ENCODE measurements around the gene ZHX3.

ZHX3 gene

DNA sequence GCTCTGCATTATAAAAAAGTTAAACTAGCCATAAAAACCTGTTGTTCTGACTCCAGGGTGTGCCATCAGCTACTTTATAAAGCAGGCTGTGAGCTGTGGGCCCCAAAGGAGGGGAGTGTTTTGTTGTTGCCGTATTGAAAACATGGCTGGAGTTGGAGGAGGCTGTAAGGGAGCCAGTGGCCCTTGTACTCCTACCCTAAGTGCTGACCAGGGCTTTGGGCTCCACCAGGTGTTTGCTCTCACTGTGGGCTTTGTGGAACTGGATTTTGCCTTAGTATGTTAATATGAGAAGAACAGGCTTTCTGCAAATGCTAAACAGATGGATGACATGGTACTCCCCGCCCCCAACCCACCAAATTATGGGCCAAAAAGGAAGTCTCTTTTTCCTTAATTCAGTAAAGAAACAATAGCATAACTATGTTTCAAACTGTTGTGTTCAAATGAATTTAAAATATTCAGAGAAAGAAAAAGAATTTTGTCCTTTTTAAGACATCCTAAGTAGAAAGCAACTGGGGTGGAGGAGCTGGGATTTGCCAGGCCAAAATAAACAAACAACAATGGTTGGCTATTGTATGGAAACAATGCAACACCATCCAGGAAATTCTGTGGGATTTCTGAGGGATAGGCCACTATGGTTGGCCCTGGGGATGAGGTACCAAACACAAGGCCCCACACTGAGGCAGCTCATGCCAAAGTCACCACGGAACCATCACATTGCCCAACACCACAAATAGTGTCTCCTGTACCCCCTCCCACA, 116.9 kb downstream of the ZHX3 start:
- no peak overlapping the region for H3K27ac ChIP-seq (ENCODE audit: insufficient read depth, low read length, poor library complexity, severe bottlenecking)
- no peaks in the 10 kb centered on the region for H3K4me1 ChIP-seq (ENCODE audit: control insufficient read depth, insufficient read depth, low read length, poor library complexity, severe bottlenecking)
- no peaks in the 10 kb centered on the region for H3K27me3 ChIP-seq (replicated peaks; ENCODE audit: control insufficient read depth, insufficient read depth, low read length, poor library complexity, severe bottlenecking)
- H3K4me3 ChIP-seq (ENCODE audit: insufficient read depth, low read depth, low read length, poor library complexity, severe bottlenecking) = no peak overlapping the region
- H3K9me3 ChIP-seq (ENCODE audit: control insufficient read depth, low read length) = peaks cover 4% of the 10 kb centered on the region
- H3K36me3 ChIP-seq (ENCODE audit: control insufficient read depth, insufficient read depth, low read length) = no peaks in the 10 kb centered on the region
- no peak for DNase-seq

DNA sequence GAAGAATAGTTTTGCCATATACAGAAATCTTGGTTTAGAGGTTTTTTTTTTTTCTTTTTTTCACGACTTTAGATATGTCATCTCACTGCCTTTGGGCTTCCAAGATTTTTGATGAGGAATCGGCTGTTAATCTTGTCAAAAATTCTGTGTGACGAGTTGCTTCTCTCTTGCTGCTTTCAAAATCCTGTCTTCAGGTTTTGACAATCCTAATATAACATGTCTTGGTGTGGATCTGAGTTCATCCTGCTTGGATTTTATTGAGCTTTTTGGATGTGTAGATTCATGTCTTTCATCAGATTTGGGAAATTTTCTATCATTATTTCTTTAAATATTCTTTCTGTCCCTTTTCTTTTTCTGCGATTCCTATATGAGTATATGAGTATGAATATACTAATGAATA, 119.1 kb downstream of the ZHX3 start:
- Histone ChIP-seq H3K9me3 (ENCODE audit: control insufficient read depth, low read length) (peaks cover 4% of the 10 kb centered on the region), H3K27me3 (replicated peaks; ENCODE audit: control insufficient read depth, insufficient read depth, low read length, poor library complexity, severe bottlenecking) (no peaks in the 10 kb centered on the region), H3K4me1 (ENCODE audit: control insufficient read depth, insufficient read depth, low read length, poor library complexity, severe bottlenecking) (no peaks in the 10 kb centered on the region), H3K36me3 (ENCODE audit: control insufficient read depth, insufficient read depth, low read length) (no peaks in the 10 kb centered on the region), H3K27ac (ENCODE audit: insufficient read depth, low read length, poor library complexity, severe bottlenecking) (no peak overlapping the region), H3K4me3 (ENCODE audit: insufficient read depth, low read depth, low read length, poor library complexity, severe bottlenecking) (no peak overlapping the region)
- no peak for DNase-seq

DNA sequence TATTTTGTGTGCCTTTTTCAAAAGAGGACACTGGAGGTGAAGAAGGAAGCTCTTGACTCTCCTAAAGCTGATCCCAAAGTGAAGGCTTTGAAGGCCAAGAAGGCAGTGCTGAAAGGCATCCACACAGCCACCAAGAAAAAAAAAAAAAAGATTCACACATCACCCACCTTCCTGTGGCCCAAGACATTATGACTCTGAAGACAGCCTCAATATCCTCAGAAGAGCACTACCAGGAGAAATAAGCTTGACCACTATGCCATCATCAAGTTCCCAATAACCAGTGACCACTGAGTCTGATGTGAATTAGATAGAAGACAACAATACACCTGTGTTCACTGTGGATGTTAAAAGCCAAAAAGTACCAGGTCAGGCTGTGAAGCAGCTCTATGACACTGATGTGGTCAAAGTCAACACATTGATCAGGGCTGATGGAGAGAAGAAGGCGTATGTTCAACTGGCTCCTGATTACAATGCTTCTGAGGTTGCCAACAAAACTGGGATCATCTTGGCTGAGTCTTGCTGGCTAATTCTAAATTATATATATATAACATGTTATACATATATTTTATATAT, 120.8 kb downstream of the ZHX3 start:
- Histone ChIP-seq H3K9me3 (ENCODE audit: control insufficient read depth, low read length) (peaks cover 4% of the 10 kb centered on the region), H3K36me3 (ENCODE audit: control insufficient read depth, insufficient read depth, low read length) (no peaks in the 10 kb centered on the region), H3K27me3 (replicated peaks; ENCODE audit: control insufficient read depth, insufficient read depth, low read length, poor library complexity, severe bottlenecking) (no peaks in the 10 kb centered on the region), H3K4me1 (ENCODE audit: control insufficient read depth, insufficient read depth, low read length, poor library complexity, severe bottlenecking) (no peaks in the 10 kb centered on the region), H3K4me3 (ENCODE audit: insufficient read depth, low read depth, low read length, poor library complexity, severe bottlenecking) (no peak overlapping the region), H3K27ac (ENCODE audit: insufficient read depth, low read length, poor library complexity, severe bottlenecking) (no peak overlapping the region)
- DNase-seq = no peak

DNA sequence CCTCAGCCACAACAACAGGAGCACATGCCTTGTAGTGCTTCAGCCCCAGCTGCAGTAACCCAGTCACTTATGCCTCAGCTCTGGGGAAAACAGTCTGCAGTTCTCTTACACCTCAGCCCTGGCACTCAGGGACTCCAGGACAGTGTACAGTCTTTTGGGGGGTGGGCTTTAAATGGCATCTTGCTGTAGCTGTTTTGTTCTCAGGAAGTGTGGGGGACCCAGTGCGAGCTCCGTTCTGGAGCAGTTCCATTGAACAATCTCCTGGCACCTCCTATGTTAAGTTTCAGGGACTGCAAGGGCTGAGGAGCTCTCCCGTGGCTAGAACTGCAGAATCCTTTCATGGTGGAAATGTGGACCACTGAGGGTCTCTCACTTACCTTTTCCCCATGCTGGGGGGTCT, 125.0 kb downstream of the ZHX3 start:
- Histone ChIP-seq H3K9me3 (ENCODE audit: control insufficient read depth, low read length) (no peaks in the 10 kb centered on the region), H3K27ac (ENCODE audit: insufficient read depth, low read length, poor library complexity, severe bottlenecking) (no peak overlapping the region), H3K27me3 (replicated peaks; ENCODE audit: control insufficient read depth, insufficient read depth, low read length, poor library complexity, severe bottlenecking) (no peaks in the 10 kb centered on the region), H3K4me3 (ENCODE audit: insufficient read depth, low read depth, low read length, poor library complexity, severe bottlenecking) (no peak overlapping the region), H3K4me1 (ENCODE audit: control insufficient read depth, insufficient read depth, low read length, poor library complexity, severe bottlenecking) (no peaks in the 10 kb centered on the region), H3K36me3 (ENCODE audit: control insufficient read depth, insufficient read depth, low read length) (no peaks in the 10 kb centered on the region)
- no peak for DNase-seq

DNA sequence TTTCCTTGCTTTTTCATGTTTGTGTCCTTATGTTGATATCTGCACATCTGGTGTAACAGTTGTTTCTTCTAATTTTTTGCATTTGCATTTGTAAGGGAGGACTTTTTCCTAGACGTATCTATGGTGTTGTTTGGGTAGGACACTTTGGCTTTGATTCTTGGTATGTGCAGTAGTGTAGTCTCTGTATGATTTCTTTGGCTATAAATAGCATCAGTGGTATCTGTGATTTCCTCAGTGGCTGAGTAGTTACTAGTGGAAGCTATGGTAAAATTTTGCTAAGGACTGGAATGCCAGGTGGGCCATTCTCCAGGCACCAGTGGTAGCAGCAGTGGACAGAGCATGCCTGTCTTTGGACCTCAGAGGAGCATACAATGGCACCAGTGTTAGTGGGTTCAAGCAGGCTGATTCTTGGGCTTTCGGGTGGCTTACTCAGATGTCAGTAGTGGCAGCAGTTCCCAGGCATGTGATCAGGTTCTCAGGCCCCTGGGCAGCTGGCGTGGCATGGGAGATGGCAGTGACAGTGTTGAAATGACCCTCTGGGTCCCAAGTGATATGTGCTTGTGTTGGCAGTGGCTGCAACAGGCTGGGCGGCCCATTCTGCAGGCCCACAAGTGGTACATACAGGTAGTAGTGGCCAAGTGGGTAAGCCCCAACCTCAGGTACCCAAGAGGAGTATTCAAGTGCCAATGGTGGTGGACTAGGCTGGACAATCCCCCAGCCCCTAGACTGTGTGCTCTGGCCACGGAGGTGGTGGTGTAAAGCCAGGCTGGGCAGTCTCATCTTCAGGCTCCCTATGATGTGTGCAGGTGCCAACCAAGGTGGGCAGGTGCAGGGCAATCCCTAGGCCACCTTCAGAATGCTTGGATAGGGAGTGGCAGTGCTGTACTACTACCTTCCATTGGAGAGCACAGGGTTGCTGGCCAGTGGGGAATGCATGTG, 125.7 kb downstream of the ZHX3 start:
- no peaks in the 10 kb centered on the region for H3K36me3 ChIP-seq (ENCODE audit: control insufficient read depth, insufficient read depth, low read length)
- H3K27me3 ChIP-seq (replicated peaks; ENCODE audit: control insufficient read depth, insufficient read depth, low read length, poor library complexity, severe bottlenecking) = no peaks in the 10 kb centered on the region
- no peak for DNase-seq
- H3K4me3 ChIP-seq (ENCODE audit: insufficient read depth, low read depth, low read length, poor library complexity, severe bottlenecking) = no peak overlapping the region
- H3K4me1 ChIP-seq (ENCODE audit: control insufficient read depth, insufficient read depth, low read length, poor library complexity, severe bottlenecking) = no peaks in the 10 kb centered on the region
- no peaks in the 10 kb centered on the region for H3K9me3 ChIP-seq (ENCODE audit: control insufficient read depth, low read length)
- H3K27ac ChIP-seq (ENCODE audit: insufficient read depth, low read length, poor library complexity, severe bottlenecking) = no peak overlapping the region

DNA sequence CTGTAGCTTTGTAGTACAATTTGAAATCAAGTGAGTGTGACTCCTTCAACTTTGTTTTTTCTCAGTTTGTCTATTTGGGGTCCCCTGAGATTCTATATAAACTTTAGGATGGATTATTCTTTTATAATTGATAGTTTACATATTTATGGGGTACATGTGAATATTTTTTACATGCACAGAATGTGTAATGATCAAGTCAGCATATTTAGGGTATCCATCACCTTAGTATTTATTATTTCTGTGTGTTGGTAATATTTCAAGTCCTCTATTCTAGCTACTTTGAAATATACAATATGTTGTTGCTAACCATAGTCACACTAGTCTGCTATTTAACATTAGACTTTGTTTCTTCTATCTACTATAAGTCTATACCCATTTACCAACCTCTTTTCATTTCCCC, 129.9 kb downstream of the ZHX3 start:
- Histone ChIP-seq H3K4me3 (ENCODE audit: insufficient read depth, low read depth, low read length, poor library complexity, severe bottlenecking) (no peak overlapping the region), H3K27ac (ENCODE audit: insufficient read depth, low read length, poor library complexity, severe bottlenecking) (no peak overlapping the region), H3K36me3 (ENCODE audit: control insufficient read depth, insufficient read depth, low read length) (no peaks in the 10 kb centered on the region), H3K27me3 (replicated peaks; ENCODE audit: control insufficient read depth, insufficient read depth, low read length, poor library complexity, severe bottlenecking) (no peaks in the 10 kb centered on the region), H3K4me1 (ENCODE audit: control insufficient read depth, insufficient read depth, low read length, poor library complexity, severe bottlenecking) (no peaks in the 10 kb centered on the region), H3K9me3 (ENCODE audit: control insufficient read depth, low read length) (no peaks in the 10 kb centered on the region)
- no peak for DNase-seq

DNA sequence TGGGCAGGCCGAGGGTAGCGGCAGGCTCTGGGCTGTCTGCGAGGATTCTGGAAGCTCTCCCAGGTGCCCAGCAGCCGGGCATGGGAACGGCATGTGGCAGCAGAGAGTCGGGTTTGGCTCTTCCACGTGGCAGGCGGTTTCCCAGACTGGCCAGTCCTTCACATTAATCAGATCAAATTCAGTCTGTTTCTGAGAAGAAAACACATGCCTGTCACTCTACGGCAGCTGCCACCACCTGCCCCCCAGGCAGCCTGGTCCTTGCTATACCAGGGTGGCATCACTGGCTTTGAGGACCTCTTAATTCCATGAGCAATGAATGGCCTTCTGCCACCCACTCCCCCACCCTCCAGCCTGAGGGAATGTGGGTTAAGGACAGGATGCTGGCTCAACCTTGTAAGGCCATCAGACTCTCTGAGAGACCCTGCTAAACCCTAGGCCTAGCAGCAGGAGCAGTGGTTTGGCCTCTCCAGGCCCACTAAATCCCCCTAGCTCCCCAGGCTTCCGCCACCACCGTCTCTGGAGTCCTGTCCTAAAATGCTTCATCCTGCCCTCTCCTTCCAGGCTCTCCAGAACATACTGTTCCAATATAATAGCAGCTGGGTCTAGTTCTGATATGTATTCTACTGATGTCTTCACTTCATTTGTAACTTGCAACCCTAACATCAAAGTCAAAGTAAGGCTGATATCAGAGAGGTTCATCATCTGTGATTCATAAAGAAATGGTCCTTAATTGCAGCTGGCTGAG, 132.3 kb downstream of the ZHX3 start:
- Histone ChIP-seq H3K4me1 (ENCODE audit: control insufficient read depth, insufficient read depth, low read length, poor library complexity, severe bottlenecking) (no peaks in the 10 kb centered on the region), H3K27me3 (replicated peaks; ENCODE audit: control insufficient read depth, insufficient read depth, low read length, poor library complexity, severe bottlenecking) (no peaks in the 10 kb centered on the region), H3K27ac (ENCODE audit: insufficient read depth, low read length, poor library complexity, severe bottlenecking) (no peak overlapping the region), H3K4me3 (ENCODE audit: insufficient read depth, low read depth, low read length, poor library complexity, severe bottlenecking) (no peak overlapping the region), H3K9me3 (ENCODE audit: control insufficient read depth, low read length) (no peaks in the 10 kb centered on the region), H3K36me3 (ENCODE audit: control insufficient read depth, insufficient read depth, low read length) (no peaks in the 10 kb centered on the region)
- DNase-seq = no peak

DNA sequence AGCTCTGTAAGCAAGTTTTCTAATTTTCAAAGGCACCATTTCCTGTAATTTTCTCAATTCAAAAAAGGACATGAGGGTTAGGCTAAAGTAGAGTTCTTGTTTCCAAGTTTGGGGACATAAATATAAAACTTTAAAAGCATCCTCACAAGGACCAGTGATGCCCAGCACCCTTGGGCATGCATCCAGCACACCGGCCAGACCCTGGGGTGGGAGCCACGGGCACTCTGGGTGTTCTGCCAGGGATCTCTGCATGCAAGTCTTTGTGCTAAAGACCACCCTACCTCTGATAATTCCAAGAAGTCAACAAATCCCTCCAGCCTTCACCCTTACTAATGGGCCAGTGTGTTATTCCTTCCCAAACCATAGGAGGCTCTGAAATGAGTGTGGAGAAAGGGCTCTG, 133.7 kb downstream of the ZHX3 start:
- no peaks in the 10 kb centered on the region for H3K27me3 ChIP-seq (replicated peaks; ENCODE audit: control insufficient read depth, insufficient read depth, low read length, poor library complexity, severe bottlenecking)
- no peaks in the 10 kb centered on the region for H3K36me3 ChIP-seq (ENCODE audit: control insufficient read depth, insufficient read depth, low read length)
- no peaks in the 10 kb centered on the region for H3K4me1 ChIP-seq (ENCODE audit: control insufficient read depth, insufficient read depth, low read length, poor library complexity, severe bottlenecking)
- H3K4me3 ChIP-seq (ENCODE audit: insufficient read depth, low read depth, low read length, poor library complexity, severe bottlenecking) = no peak overlapping the region
- no peak overlapping the region for H3K27ac ChIP-seq (ENCODE audit: insufficient read depth, low read length, poor library complexity, severe bottlenecking)
- H3K9me3 ChIP-seq (ENCODE audit: control insufficient read depth, low read length) = no peaks in the 10 kb centered on the region
- DNase-seq = no peak

DNA sequence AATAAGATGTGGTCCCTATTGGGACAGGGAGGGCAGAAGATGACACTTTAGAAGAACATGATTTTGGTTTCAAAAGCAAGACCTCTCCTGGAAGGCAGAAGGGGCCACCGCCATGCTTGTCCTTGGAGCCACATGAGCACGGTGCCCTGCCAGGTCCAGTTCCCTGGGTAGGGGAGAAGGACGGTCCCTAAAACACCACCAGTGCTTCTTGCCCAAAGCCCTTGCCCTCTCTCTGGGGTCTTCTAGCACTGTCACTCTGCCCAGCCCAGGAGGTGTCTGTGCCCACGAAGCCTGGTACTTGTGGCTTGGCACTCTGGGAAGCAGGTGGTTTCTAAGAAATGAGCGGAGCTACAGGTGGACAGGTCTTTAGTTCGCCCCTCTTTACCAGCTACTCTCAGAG, 134.1 kb downstream of the ZHX3 start:
- Histone ChIP-seq H3K9me3 (ENCODE audit: control insufficient read depth, low read length) (no peaks in the 10 kb centered on the region), H3K4me1 (ENCODE audit: control insufficient read depth, insufficient read depth, low read length, poor library complexity, severe bottlenecking) (no peaks in the 10 kb centered on the region), H3K27me3 (replicated peaks; ENCODE audit: control insufficient read depth, insufficient read depth, low read length, poor library complexity, severe bottlenecking) (no peaks in the 10 kb centered on the region), H3K36me3 (ENCODE audit: control insufficient read depth, insufficient read depth, low read length) (no peaks in the 10 kb centered on the region), H3K27ac (ENCODE audit: insufficient read depth, low read length, poor library complexity, severe bottlenecking) (no peak overlapping the region), H3K4me3 (ENCODE audit: insufficient read depth, low read depth, low read length, poor library complexity, severe bottlenecking) (no peak overlapping the region)
- no peak for DNase-seq
